Fibroblast of the aortic adventitia (primary cell): ENCODE measurements around the gene RGL2. TPM values are rescaled to one million over a fixed set of nuclear protein-coding genes. Genes with fewer than 3 reads are reported as not detected.

Experiments
- DNase-seq: peaks from one replicate; pipeline ENCODE4 v3.0.0-alpha.2; 2010; ENCODE audit warnings: low read depth
- H3K4me3 ChIP-seq: 2 replicates; pipeline ENCODE4 v1.5.1; 2011; ENCODE audit warnings: low read depth, mild to moderate bottlenecking, control low read depth, low read length, moderate library complexity
- CTCF ChIP-seq: IDR thresholded peaks from 2 replicates; pipeline ENCODE4 v1.5.1; 2011; ENCODE audit warnings: mild to moderate bottlenecking, low read length, control low read depth, inconsistent platforms; ENCODE audit not compliant: insufficient read depth
- total RNA-seq: library from RNA; depleted of rRNA; stranded (reverse); fragments of >200 nt; gene quantifications from 2 replicates; pipeline ENCODE4 v1.2.3, GENCODE V29; 2012; ENCODE audit warnings: low replicate concordance

The RGL2 gene
- total RNA-seq, 1 donor, result 25.8 TPM

GRCh38 chr6:33292996-33293682, 5.6 kb downstream of the RGL2 start:
- TF ChIP-seq CTCF, result no peak
- no peak overlapping the region for H3K4me3 ChIP-seq
- DNase-seq, result no peak

GRCh38 chr6:33290459-33290858, 8.3 kb downstream of the RGL2 start:
- H3K4me3 ChIP-seq, result peak overlapping the region; percentile 94
- DNase-seq, result no peak
- no peak for TF ChIP-seq CTCF

- no peak for TF ChIP-seq CTCF
- H3K4me3 ChIP-seq, result peak overlapping the region; percentile 94
- DNase-seq, result no peak
Observed at GRCh38 chr6:33289784-33290315, 8.9 kb downstream of the RGL2 start.

GRCh38 chr6:33288921-33289783, 9.6 kb downstream of the RGL2 start, which contains the start of the genes PFDN6 and WDR46:
TSS of gene PFDN6 (plus strand) at chr6:33289601. CDS start at chr6:33289857, 256 bp downstream.
TSS of gene WDR46 (minus strand) at chr6:33289239. CDS start at chr6:33289170, 69 bp downstream.
- peak within 1 kb of the TSS; percentile 94 for H3K4me3 ChIP-seq
- TF ChIP-seq CTCF, result no peak
- DNase-seq, result peak; percentile 89

GRCh38 chr6:33288141-33288920, 10.4 kb downstream of the RGL2 start:
- peak overlapping the region; percentile 94 for H3K4me3 ChIP-seq
- TF ChIP-seq CTCF, result no peak
- no peak for DNase-seq
